ENCODE data around the gene DOHH. TPM values are rescaled to one million over a fixed set of nuclear protein-coding genes. Genes with fewer than 3 reads are reported as not detected.
A peak's percentile ranks its signal among the peaks of the same experiment; 100 is the strongest.
"Not testable (repeated sequence)": the region's sequence is repeated elsewhere in the genome, so short reads cannot be mapped to it uniquely, and the experiment has no call there.

The DOHH gene
- total and polyA plus RNA-seq, 7 donors = 7.2 to 22.5 (median 16.9) TPM

DNA sequence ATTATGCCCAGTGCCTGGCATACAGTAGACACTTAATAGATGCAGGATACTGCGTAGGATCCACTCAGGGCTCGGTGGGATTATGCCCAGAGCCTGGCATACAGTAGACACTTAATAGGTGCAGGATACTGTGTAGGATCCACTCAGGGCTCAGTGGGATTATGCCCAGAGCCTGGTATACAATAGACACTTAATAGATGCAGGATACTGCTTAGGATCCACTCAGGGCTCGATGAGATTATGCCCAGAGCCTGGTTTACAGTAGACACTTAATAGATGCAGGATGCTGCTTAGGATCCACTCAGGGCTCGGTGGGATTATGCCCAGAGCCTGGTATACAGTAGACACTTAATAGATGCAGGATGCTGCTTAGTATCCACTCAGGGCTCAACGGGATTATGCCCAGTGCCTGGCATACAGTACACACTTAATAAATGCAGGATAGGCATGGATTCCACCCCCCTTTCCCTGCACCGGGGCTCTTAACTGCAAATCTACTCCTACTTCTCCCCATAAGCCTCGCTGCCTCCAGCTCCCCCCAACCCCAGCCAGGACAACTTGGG is 45.0 kb downstream of the DOHH start:
- TF ChIP-seq CTCF (IDR thresholded peaks at IDR 0.05) (no peak), POLR2AphosphoS5 (IDR thresholded peaks at IDR 0.05) (no peak), POLR2A (IDR thresholded peaks at IDR 0.05) (no peak)
- Histone ChIP-seq H3K27me3 (no peaks in the 10 kb centered on the region), H3K36me3 (peaks cover 29 to 64% (median 52%) of the 10 kb centered on the region in 4 donors), H3K4me3 (no peak overlapping the region), H3K27ac (peak overlapping the region; percentile 82 to 92 (median 88)), H3K9me3 (no peaks in the 10 kb centered on the region), H3K4me1 (peaks cover 0 to 74% (median 64%) of the 10 kb centered on the region in 4 donors)
- DNase-seq = no peak
- intact Hi-C loops (cut with DNase I) = no loop called here
- 86 to 87% methylated on average over 7 of the region's 7 CpGs for WGBS, 2 donors

GRCh38 chr19:3454656-3455392 is 45.6 kb downstream of the DOHH start:
- intact Hi-C loops (cut with DNase I) = loop anchor here (5.0 kb wide), 1 partner anchor 88 kb away; the partner anchor contains the start of gene NFIC
- Histone ChIP-seq H3K9me3 (no peaks in the 10 kb centered on the region), H3K27ac (peak overlapping the region; percentile 82 to 92 (median 90)), H3K27me3 (no peaks in the 10 kb centered on the region), H3K4me1 (peaks cover 0 to 70% (median 58%) of the 10 kb centered on the region in 4 donors), H3K4me3 (no peak overlapping the region), H3K36me3 (peaks cover 30 to 69% (median 56%) of the 10 kb centered on the region in 4 donors)
- no peak for DNase-seq
- WGBS, 2 donors = 96% methylated on average over 15 of the region's 15 CpGs
- TF ChIP-seq EP300 (IDR thresholded peaks at IDR 0.05) = no peak
- no peak for TF ChIP-seq CTCF (IDR thresholded peaks at IDR 0.05)
- TF ChIP-seq POLR2AphosphoS5 (IDR thresholded peaks at IDR 0.05) = no peak
- TF ChIP-seq POLR2A (IDR thresholded peaks at IDR 0.05) = no peak

- no peaks in the 10 kb centered on the region for H3K27me3 ChIP-seq
- 85 to 88% methylated on average over 25 of the region's 25 CpGs for WGBS, 2 donors
- no peak for DNase-seq
- peak overlapping the region; percentile 82 to 92 (median 90) for H3K27ac ChIP-seq
- peaks cover 38 to 79% (median 65%) of the 10 kb centered on the region in 4 donors for H3K36me3 ChIP-seq
- H3K4me1 ChIP-seq = peaks cover 0 to 60% (median 48%) of the 10 kb centered on the region in 4 donors
- H3K9me3 ChIP-seq = no peaks in the 10 kb centered on the region
- H3K4me3 ChIP-seq = no peak overlapping the region
- TF ChIP-seq POLR2AphosphoS5 (IDR thresholded peaks at IDR 0.05) (no peak), POLR2A (IDR thresholded peaks at IDR 0.05) (no peak), EP300 (IDR thresholded peaks at IDR 0.05) (no peak), CTCF (IDR thresholded peaks at IDR 0.05) (no peak)
- intact Hi-C loops (cut with DNase I) = loop anchor here (5.0 kb wide), 1 partner anchor 87 kb away; the partner anchor contains the start of gene NFIC
Observed at GRCh38 chr19:3453840-3454239, 46.6 kb downstream of the DOHH start.

GRCh38 chr19:3452942-3453214 is 47.6 kb downstream of the DOHH start:
- intact Hi-C loops (cut with DNase I) = loop anchor here (5.0 kb wide), 1 partner anchor 86 kb away; the partner anchor contains the start of gene NFIC
- peaks cover 39 to 87% (median 66%) of the 10 kb centered on the region in 4 donors for H3K36me3 ChIP-seq
- DNase-seq, H3K9me3 ChIP-seq, H3K4me3 ChIP-seq, H3K27me3 ChIP-seq: not testable (repeated sequence)
- H3K27ac ChIP-seq = peak overlapping the region; percentile 80 to 92 (median 86)
- 92 to 95% methylated on average over 10 of the region's 10 CpGs for WGBS, 2 donors
- peaks cover 0 to 50% (median 39%) of the 10 kb centered on the region in 4 donors for H3K4me1 ChIP-seq

DNA sequence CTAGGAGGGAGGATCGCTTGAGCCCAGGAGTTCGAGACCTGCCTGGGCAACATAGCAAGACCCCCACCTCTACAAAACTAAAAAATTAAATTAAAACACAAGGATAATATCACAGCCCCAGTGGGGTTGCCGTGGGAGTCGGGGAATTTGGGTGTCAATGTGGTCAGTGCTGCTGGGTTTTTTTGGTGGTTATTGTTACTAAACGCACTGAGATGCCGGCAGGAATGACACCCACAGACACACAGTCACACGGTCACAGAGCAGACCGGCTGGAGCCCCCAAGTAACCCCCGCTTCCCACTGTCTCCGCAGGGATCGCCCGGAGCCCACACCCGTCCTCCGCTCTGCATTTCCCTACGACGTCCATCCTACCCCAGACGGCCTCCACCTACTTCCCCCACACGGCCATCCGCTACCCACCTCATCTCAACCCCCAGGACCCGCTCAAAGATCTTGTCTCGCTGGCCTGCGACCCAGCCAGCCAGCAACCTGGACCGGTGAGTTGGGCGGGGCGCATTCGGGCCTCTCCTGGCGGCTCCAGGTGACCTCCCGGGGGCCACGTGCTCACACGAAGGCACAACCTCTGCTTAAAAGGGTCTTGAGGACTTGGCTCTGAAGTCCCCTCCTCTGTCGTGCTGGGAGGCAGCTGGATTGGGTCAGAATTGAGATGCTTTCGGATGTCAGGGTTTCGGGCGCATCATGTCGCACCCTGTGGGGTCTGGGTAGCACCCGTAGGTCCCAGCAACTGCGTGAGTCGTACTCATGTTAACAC is 48.1 kb downstream of the DOHH start:
- intact Hi-C loops (cut with DNase I) = loop anchor here (5.0 kb wide), 1 partner anchor 85 kb away; the partner anchor contains the start of gene NFIC
- Histone ChIP-seq H3K4me1 (peaks cover 0 to 45% (median 33%) of the 10 kb centered on the region in 4 donors), H3K36me3 (peaks cover 39 to 90% (median 68%) of the 10 kb centered on the region in 4 donors), H3K27me3 (no peaks in the 10 kb centered on the region), H3K9me3 (no peaks in the 10 kb centered on the region), H3K27ac (peak overlapping the region; percentile 80 to 92 (median 86)), H3K4me3 (no peak overlapping the region)
- WGBS, 2 donors = 92 to 95% methylated on average over 38 of the region's 38 CpGs
- no peak for DNase-seq
- TF ChIP-seq POLR2AphosphoS5 (IDR thresholded peaks at IDR 0.05) = no peak
- TF ChIP-seq CTCF (IDR thresholded peaks at IDR 0.05) = no peak
- TF ChIP-seq EP300 (IDR thresholded peaks at IDR 0.05) = no peak
- no peak for TF ChIP-seq POLR2A (IDR thresholded peaks at IDR 0.05)

All from sigmoid colon (tissue), 7 donors.